NCI-H82 treated with DMSO at 0.1 percent for 48 hours (cell line): ENCODE results near the gene SYNDIG1L.
A peak's percentile ranks its signal among the peaks of the same experiment; 100 is the strongest.

ENCODE experiments used
- DNase-seq: peaks from one replicate; lab custom pipeline; 2025; ENCODE audit not compliant: unreplicated experiment; lab: John Stamatoyannopoulos, UW

Gene SYNDIG1L

DNA sequence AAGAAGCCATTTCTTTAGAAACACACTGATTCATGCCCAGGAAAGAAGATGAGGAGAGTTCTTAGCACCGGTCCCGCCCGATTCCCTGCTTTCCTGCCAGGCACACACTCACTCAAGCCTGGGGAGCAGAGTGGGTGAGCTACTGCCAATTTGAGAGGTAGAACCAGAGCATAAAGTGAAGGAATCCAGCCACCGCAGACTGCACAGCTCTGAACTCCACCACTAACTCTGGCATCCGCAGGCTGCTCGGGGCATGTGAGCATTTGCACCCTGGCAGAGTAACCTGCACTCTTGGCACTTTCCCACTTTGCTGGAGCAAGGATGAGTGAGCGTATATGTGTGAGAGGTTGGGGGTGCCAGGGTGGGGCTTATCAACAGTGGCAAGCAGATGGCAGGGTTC is 4.0 kb upstream of the SYNDIG1L start:
- no peak for DNase-seq

DNA sequence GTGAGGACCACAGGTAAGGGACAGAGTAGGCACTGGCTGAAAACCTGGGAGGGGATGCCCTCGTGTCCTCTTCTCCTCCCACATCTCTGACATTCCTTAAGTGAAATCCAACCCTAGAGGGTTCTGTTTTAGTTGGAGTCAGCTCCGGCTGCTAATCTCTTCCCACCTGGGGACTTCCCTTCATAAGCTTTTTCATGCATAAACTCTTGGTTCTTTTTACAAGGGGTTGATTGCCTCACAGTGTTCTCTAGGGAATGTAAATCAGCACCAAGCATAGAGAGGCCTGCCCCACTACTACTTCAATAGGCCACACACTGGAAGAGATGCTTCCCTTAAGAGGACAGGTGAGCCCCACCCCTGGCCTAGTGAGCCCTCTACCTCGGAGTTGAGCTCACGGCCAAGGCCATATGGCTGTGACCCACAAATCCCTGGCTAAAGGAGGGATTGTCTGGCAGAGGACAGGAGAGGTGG is 3.2 kb upstream of the SYNDIG1L start:
- no peak for DNase-seq

DNA sequence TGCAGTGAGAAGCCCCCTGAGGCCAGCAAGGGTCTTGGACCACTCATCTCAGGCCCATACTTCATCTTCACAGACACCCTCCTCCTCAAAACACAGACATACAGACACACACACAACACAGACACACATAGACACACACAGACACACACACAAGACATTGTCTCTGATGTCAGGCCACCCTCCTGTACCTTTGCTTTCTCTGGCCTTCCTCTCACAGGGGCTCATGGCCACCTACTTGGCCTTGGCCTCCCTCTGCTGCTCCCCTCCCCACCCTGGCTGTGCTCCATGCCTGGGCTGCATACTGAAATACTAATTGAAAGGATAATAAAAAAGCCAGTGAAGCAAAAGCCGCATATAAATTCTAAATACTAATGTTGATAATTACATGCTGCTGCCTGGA is 1.6 kb upstream of the SYNDIG1L start:
- no peak for DNase-seq

DNA sequence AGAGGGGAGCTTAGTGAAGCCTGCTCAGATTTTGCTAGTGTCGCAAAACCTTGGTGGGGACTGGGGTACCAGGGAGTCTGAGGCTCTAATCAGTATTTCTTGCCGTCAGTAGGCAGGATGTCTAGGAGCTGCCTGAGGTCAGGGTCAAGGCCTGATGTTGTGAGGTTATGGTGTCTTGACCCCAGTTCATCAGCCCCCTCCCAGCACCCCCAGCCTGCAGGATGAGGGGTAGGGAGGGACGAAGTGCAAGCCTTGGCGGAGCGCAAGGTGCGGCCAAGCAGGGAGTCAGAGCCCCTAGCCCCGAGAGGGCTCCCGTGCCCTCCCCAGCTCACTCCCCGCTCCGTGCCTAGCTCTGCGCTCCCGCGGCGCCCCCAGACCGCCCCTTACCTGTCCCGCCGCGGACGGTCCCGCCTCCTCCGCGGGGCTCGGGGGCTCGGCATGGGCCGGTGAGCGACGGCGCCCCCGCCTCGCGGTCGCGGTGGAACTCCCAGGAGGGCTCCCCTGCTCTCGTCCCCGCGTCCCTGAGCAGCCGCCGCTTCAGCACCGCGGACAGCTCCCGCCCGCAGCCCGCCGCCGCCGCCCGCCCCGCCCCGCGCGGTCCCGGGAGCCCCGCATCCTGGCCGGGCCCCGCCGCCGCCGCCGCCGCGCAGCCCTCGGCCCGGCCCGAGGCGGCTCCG is 347 bp downstream of the SYNDIG1L start:
- no peak for DNase-seq

DNA sequence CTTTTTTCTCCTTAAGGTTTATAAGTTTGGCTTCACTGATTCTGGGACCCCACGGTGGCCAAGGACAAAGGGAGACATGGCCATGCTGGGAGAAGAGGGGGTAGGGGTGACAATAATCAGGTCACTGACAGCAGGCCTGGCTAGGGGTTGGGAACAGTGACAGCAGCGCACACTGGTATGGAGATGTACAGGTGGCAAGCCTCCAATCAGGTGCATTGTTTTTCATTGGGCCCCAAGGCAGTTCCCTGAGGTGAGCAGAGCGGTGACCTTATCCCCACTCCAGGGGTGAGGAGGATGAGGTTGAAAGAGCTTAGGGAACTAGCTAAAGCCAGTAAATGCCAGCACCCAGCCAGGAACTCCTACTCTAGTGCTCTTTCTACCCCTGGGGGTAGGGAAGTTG is 1.4 kb downstream of the SYNDIG1L start:
- DNase-seq = no peak

DNA sequence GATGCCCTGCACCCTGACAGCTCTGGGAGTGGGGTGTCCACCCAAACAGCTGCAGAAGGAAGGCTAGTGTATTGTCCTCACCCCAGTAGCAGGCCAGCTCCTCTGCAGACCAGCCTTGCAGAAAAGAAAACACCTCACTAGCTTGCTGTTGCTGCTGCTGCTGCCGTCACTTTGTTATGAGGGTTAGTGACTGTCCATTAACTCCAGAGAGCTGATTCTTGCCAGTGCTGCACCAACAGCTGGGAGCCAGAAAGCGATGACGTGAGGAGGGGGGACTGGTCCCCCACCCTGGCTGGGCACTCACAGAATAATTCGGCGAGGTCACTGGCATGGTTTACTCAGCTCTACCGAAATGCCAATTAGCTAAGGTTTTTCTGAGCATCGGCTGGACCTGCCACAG is 2.8 kb downstream of the SYNDIG1L start:
- no peak for DNase-seq

DNA sequence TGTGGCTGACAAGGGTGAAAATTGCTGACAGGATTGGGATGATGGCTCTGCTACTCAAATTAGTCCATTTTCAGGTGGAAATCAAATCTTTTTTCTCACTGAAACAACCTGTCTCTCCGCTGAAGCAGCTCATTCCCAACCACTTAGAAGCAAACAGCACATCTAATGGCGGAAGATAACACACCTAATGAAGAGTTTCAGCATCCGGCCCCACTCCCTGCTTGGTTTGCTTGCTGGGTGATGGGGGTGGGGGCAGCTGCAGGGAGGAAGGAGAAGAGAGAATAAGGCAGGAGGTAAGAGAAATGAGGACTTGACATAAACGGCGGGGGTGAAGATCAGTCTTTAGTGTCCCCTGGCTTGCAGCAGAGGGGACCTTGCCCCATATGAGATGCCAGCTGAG is 4.0 kb downstream of the SYNDIG1L start:
- DNase-seq = no peak

DNA sequence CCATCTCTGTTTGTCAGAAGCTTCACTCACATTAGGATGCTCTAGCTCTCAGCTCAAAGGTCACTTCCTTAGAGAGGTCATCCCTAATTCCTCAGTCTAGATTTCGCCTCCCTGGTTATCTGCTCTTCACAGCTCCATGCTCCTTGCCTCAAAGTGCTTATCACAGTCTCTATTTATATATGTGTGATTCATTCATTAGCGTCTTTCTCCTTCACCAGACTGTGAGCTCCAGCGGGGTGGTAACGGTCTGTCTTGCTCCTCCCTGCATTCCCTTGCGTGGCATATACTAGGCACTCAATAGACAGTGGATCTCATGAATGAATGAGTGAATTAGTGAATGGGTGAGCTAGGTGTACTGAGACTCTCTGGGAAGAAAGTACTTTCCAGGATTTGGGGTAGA is 6.9 kb downstream of the SYNDIG1L start:
- no peak for DNase-seq

DNA sequence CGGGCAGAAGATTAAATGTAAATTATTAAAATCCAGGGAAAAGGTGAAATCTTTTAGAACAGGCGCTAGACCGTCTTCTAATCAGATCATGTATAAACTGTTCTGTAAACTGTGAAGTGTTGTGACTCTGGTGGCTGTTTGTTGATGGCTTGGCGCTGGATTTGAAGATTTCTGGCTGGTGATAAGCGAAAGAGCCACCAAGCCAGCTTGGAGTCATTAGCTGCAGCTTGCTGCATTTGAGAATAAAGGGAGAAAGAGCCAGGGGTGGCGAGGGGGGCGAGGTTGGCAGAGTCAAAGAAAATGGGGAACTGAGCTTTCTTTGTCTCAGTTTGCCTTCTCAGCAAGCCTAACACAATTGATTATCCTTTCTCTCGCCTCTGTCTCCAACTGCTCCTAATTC is 8.0 kb downstream of the SYNDIG1L start:
- no peak for DNase-seq

DNA sequence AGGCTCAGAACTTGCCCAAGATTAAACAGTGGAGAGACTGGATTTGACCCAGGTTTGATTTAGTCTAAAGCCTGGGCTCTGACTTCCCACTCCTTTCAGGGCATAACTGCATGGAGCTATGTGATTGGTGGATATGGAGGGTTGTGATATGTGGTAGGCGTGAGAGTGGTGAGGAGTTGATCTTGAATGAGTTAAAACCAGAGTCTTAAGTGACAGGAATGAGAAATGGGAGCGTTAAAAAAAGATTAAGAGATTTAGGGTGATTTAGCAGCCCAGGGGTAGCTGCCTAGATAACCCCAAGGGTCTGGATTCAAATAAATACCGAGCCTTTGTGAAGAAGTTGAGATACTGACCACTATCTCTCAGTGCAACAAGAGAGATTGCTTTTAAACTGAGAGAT is 8.4 kb downstream of the SYNDIG1L start:
- DNase-seq = peak; percentile 66

DNA sequence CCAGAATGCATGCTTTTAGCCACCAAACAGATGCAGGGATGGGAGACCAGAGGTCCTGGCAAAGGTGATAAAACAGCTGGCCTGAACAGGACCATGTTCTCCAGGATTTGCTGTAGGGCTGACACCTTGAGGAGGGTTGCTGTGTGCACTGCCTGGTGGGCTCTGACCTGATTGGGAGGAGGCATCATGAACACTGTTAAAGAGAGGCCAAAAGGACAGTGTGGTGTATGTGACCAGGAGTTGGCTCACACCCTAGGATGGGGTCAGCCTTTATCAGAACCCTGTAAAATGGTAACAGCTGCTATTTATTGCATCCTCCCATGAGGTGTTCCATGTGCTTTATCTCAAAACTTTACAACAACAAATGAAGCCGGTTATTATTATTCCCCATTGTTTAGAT is 8.8 kb downstream of the SYNDIG1L start:
- no peak for DNase-seq

DNA sequence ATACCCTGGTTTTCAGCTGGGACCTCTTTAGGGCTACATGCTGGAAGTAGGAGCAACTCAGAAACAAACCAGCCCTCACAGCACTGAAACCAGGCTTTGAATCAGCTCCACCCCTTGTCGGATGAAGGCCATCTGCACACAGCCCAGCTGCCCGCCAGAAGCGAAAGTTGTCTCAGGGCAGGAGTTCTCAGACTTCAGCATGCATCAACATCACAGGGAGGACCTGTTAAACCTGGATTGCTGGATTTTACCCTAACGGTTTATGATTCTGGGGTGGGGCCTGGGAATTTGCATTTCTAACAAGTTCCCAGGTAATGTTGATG is 10.9 kb downstream of the SYNDIG1L start:
- DNase-seq = no peak

DNA sequence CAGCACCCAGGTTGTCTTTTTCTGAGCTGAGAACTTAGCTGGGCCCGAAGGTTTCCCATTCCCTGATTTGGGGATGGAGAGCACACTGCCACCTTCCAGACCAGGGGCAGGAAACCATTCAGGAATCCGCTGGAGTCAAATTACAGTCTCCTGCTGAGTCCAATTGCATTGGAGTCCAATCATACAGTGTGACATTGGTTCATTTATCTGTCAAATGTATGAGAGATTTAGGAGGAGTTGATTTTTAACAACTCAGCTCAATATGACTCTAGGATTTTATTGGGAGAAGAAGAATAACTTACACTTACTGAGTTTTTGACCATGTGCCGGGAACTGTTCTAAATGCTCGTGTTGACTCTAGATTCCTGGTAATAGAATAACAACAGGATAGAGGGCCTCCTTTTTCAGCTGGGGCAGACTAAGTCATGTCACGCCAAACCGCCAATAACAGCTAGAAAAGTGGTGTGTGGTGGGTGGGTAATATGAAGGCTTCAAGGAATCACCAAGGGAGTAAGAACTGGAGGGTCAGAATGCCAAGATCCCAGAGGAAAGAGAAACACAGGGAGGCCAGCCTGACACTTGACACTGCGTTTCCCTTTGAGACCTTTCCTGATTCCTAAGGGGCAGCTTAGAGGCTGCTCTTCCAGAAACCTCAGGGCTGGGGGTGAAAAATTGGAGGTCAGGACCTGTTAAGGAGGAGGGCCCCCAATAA is 11.5 kb downstream of the SYNDIG1L start:
- DNase-seq = no peak

DNA sequence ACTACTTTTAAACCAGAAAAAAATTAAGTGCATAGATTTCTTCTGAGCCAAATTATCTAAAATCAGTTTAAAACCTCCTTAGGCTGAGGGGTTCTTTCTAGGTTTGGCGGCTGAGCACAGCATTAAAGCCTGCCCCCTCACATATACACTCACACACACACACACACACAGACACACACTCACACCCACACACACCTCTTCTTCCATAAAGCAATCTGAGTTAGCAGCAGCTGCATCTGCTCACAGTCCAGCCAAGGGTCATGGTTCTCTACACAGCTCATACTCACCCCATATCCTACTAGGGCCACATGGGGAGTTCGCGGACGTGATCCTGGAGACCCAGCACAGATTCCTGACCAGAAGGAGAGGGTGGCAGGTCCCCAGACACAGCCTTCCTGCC is 12.4 kb downstream of the SYNDIG1L start:
- no peak for DNase-seq

DNA sequence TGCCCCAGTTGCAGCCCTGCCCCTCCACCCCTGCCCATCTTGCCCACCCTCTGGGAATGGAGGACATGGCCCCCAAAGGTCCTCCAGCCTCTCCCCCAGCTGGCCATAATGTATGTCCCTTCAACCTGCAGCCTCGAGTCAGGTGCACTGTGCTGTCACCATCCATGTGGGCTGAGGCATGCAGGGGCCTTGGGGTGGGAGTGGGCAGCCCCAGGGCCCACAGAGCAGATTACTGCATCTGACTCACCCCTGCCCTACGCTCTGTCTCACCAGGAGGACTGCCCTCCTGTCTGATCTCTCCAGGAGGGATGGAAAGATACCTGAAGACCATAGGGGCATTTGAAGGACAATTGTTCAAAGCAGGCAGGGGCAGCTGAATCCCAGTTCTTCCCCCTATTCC is 13.3 kb downstream of the SYNDIG1L start:
- no peak for DNase-seq

DNA sequence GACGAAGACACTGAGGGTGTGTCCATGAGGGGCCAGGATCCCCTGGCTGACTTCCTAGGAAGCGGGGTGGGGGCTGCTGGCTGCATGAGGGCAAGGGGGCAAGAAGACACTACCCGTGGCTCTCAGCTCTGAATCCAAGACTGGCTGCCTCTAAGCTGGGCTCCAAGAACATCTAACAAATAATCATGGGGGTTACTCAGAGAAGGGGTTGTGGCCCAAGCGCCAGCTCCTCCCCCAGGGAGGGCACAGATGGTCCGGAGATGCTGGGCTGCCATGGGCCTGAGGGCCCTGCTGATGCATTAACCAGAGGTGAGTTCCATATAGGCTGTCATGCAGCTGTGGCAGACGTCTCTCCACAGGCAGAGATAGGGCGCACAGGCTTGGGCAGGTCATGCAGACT is 14.3 kb downstream of the SYNDIG1L start:
- no peak for DNase-seq

DNA sequence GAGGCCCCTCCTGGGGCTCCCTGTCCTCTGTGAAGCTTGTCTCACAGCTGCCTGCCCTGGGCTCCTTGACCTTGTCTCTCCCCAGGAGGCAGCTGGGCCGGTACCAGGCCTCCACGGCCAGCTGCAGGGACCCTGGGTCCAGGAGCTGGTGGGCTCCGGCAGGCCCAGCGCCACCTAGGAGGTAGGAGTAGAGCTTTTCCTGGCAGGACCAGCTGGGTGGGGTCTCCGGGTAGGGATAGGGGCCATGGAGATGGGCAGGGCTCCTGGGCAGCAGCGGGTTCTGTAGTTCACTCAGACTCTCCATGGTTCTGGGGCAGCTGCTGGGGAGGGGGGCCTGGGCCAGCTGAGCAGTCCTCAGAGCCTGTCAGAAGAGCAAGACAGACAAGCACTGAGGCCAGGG is 16.6 kb downstream of the SYNDIG1L start:
- no peak for DNase-seq

DNA sequence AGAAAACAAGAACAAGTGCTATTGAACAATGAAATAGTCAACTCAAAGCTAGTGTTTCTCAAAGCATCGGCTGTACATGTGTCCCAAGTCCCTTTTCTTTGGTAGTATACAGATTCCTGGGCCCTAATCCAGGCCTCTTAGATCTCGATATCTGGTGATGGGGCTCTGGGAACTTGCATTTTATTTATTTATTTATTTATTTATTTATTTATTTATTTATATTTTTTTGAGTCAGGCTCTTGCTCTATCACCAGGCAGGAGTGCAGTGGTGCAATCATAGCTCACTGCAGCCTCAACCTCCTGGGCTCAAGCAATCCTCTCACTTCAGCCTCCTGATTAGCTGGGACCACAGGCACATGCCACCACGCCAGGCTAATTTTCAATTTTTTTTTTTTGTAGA is 17.1 kb downstream of the SYNDIG1L start:
- DNase-seq = no peak

DNA sequence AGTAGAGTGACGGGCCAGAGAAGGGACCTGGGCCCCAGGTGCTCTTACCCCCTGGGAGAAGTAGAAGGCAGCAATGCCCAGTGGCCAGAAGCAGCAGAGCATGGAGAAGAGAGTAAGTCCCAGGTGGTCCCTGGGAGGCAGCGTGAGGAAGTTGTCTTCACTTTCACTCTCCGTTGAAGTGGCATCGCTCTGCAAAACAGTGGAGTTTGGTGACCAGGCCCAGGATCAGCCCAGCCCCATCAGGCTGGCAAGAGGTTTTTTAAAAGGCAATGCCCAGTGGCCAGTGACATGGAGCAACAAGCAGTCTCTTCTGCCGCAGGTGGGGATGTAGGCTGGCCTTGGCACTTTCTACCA is 18.2 kb downstream of the SYNDIG1L start:
- DNase-seq = no peak

DNA sequence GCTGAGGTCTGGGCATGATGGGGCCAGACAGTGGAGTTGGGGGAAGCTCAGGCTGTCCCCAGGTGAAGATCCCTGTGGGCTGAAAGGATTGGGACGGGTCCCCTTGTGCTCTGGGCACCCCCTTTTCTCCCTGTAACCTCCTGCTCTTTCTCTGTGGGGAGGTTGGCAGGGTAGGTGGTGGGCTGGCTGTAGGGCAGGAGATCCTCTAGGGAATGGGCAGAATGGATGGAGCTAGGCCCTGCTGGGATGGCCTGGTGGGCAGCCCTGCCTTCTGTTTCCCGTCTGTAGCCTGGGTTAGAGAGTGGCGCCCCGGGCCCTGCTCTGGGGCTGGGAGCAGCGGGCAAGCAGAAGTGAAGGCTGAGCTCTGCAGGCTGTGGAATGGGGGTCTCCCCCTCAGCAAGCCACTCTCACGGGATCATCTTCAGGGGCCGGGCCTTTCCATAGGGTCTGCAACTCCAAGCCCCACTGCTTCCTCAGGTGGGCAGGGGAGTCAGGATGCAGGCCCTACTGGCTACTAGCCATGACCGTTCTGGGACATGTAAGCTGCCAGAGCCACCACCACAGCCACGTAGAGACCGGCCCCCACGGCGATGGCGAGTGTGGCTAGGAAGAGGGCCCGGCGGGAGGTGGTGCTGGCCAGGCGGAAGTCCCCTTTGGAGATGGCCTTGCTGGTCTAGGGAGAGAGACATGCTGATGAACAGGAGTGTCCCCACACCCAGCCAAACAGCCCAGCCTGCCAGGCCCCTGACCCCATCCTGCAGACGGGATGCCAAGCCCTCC is 18.8 kb downstream of the SYNDIG1L start:
- no peak for DNase-seq

DNA sequence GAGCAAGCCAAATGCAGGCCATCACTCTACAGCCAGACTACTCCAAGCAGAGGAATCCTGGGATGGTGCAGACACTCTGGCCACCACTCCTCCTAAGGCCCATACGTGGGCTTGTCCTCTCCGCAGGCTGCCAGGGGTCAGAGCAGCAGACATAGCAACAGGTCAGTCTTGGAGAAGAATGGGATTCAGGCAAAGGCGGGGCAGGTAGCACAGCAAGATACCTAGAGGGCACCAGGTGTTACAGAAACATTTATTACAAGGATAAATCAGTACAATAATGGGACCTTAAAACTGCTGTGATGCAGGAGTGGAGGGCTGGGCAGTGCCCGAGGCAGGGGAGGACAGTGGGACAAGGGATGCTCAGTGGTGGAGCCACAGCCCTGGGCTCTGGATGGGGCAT is 20.3 kb downstream of the SYNDIG1L start:
- DNase-seq = no peak

DNA sequence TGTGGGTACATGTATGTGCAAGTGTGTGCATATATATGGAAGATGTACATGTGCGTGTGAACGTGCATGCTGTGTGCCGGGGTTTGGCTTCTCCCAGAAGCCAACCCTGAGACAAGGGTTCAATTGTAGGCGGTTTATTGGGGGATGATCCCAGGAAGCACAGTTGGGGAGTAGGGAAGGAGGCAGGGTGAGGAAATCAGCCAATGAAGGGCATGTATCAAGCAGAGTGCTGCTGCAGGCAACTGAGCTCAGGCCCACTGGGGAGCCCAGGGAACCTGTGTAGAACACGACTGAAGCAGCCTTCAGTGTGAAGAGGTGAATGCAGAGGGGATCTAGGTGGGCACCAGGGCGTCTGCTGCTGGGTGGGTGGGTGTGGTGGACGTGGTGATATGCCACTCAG is 21.6 kb downstream of the SYNDIG1L start:
- DNase-seq = no peak
